Lung (tissue), 12 donors: ENCODE results near the gene RASD1. TPM values are rescaled to one million over a fixed set of nuclear protein-coding genes. Genes with fewer than 3 reads are reported as not detected.

Experiments used
- ATAC-seq: fragments of 200-7000 bp; cut with Tn5 transposase; one replicate; pipeline ENCODE4 v1.9.1; 2020; ENCODE audit warnings: moderate number of reproducible peaks; ENCODE audit not compliant: insufficient read depth, low FRiP score
- DNase-seq, 3 donors: peaks; one replicate each; pipeline ENCODE4 v3.0.0-alpha.2; 2013 to 2017
- H3K27ac ChIP-seq, 2 donors: one replicate each; pipeline ENCODE4 v1.5.1; 2013; ENCODE audit warnings: mild to moderate bottlenecking in 2 of 2, moderate library complexity in 2 of 2, control low read depth in 1 of 2, inconsistent platforms in 1 of 2, low read depth in 1 of 2, low read length in 1 of 2
- H3K27me3 ChIP-seq, 3 donors: one replicate each; pipeline ENCODE4 v1.5.1; 2013; ENCODE audit warnings: low read length in 2 of 3; ENCODE audit not compliant: control insufficient read depth in 3 of 3, insufficient read depth in 3 of 3
- H3K36me3 ChIP-seq, 4 donors: one replicate each; pipeline ENCODE4 v1.5.1; 2013; ENCODE audit warnings: low read length in 4 of 4, mild to moderate bottlenecking in 1 of 4, moderate library complexity in 1 of 4; ENCODE audit not compliant: control insufficient read depth in 4 of 4, insufficient read depth in 4 of 4
- H3K4me1 ChIP-seq, 5 donors: one replicate each; pipeline ENCODE4 v1.5.1; 2013; ENCODE audit warnings: low read length in 5 of 5, mild to moderate bottlenecking in 2 of 5, moderate library complexity in 1 of 5; ENCODE audit not compliant: control insufficient read depth in 5 of 5, insufficient read depth in 5 of 5
- H3K4me3 ChIP-seq: one replicate; pipeline ENCODE4 v1.5.1; 2013; ENCODE audit warnings: mild to moderate bottlenecking, control low read depth, moderate library complexity
- H3K9ac ChIP-seq, 2 donors: one replicate each; pipeline ENCODE4 v1.5.1; 2013; ENCODE audit warnings: low read length in 2 of 2, control low read depth in 1 of 2; ENCODE audit not compliant: insufficient read depth in 1 of 2
- H3K9me3 ChIP-seq, 4 donors: one replicate each; pipeline ENCODE4 v1.5.1; 2013; ENCODE audit warnings: low read length in 3 of 4, mild to moderate bottlenecking in 1 of 4, moderate library complexity in 1 of 4; ENCODE audit not compliant: control insufficient read depth in 4 of 4, insufficient read depth in 3 of 4
- WGBS, 2 donors: extraction: QIAGEN DNeasy Blood & Tissue Kit; methylation state at CpG; one replicate each; pipeline ENCODE4 v1.1.7; 2013; 5-methylcytosine and 5-hydroxymethylcytosine counted together
- polyA plus RNA-seq, 2 donors: library from polyadenylated mRNA; stranded (reverse); fragments of 200-250 nt; gene quantifications; one replicate each; pipeline ENCODE4 v1.2.1, GENCODE V29; 2013
- total RNA-seq, 2 donors: library from RNA; depleted of rRNA in 1 of 2; stranded (reverse); fragments of >200 nt in 1 of 2; gene quantifications; one replicate each; pipeline ENCODE4 v1.2.1, GENCODE V29; 2014 to 2021
- TF ChIP-seq, protein P1 (sequence below): IDR thresholded peaks from 2 replicates; pipeline ENCODE4 v1.5.1; 2012; ENCODE audit warnings: mild to moderate bottlenecking; ENCODE audit errors: control extremely low read depth, extremely low read depth
- donor health status: control.
- donor health status: control.
- donor health status: Bipolar disorder and iron deficiency.
- donor health status: healthy.
- donor health status: DM: yes; HTN: yes; CAD: no.

RASD1 gene
- total and polyA plus RNA-seq, 4 donors: 3.8 to 53.8 (median 12.4) TPM

DNA sequence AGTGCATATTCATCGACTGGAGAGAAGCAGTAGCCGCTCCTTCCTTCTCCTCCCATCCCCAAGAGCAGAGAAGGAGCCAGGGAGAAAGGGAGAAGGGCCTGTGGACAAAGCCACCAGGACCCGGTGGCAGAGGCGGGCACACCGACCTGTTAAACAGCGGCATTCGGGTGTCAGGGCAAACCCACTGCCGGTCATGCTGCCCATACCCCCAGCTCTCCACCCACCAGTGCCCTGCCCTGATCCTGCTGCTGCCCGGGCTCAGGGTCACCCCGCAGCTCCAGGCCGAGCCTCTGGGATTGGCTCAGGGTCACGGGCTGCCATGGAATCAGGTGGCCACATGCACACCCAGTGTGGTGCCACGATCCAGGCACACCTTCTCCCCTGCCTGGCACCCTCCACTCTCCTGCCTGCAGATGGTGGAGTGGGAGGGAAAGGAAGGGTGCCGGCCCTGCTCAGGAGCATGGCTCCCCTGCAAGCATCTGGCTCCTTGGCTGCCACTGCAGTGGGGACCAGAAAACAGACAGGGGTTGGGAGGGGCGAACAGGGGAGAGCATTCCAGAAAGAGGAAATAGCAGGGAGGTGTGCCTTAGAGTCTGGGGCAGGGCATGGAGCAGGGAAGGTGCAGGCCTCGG lies 18.3 kb upstream of the RASD1 start:
- H3K27ac ChIP-seq: no peak overlapping the region
- no peaks in the 10 kb centered on the region for H3K9me3 ChIP-seq
- H3K4me1 ChIP-seq: no peaks in the 10 kb centered on the region
- H3K9ac ChIP-seq: no peak overlapping the region
- no peak overlapping the region for H3K4me3 ChIP-seq
- TF ChIP-seq, protein P1, sequence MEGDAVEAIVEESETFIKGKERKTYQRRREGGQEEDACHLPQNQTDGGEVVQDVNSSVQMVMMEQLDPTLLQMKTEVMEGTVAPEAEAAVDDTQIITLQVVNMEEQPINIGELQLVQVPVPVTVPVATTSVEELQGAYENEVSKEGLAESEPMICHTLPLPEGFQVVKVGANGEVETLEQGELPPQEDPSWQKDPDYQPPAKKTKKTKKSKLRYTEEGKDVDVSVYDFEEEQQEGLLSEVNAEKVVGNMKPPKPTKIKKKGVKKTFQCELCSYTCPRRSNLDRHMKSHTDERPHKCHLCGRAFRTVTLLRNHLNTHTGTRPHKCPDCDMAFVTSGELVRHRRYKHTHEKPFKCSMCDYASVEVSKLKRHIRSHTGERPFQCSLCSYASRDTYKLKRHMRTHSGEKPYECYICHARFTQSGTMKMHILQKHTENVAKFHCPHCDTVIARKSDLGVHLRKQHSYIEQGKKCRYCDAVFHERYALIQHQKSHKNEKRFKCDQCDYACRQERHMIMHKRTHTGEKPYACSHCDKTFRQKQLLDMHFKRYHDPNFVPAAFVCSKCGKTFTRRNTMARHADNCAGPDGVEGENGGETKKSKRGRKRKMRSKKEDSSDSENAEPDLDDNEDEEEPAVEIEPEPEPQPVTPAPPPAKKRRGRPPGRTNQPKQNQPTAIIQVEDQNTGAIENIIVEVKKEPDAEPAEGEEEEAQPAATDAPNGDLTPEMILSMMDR: no peak
- no peaks in the 10 kb centered on the region for H3K27me3 ChIP-seq
- ATAC-seq (no peak), DNase-seq (no peak)
- WGBS, 2 donors: 91 to 94% methylated on average over 16 of the region's 16 CpGs
- H3K36me3 ChIP-seq: no peaks in the 10 kb centered on the region

DNA sequence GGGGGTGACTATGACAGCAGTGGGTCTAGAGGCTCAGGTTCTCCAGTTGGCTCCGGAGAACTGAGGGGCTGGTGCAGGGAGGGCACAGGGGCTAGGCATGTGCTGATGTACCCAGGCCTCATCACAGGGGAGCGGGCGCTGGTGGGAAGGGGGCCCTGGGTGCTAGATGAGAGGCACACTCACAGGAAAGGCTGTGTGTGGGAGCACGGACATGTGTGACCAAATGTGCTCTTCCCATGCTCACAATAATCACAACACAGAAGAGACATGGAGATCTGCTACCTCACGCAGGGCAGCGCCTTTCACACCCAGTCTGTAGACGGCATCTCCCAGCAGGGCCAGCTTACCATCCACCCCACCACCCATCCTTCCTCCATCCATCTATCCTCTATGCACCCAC lies 17.4 kb upstream of the RASD1 start:
- Histone ChIP-seq H3K27ac (no peak overlapping the region), H3K9me3 (no peaks in the 10 kb centered on the region), H3K27me3 (no peaks in the 10 kb centered on the region), H3K9ac (no peak overlapping the region), H3K36me3 (no peaks in the 10 kb centered on the region), H3K4me1 (no peaks in the 10 kb centered on the region), H3K4me3 (no peak overlapping the region)
- 97 to 99% methylated on average over 7 of the region's 7 CpGs for WGBS, 2 donors
- DNase-seq (no peak), ATAC-seq (no peak)
- TF ChIP-seq, protein P1: no peak

GRCh38 chr17:17512866-17513265 lies 16.7 kb upstream of the RASD1 start:
- TF ChIP-seq, protein P1: no peak
- Histone ChIP-seq H3K9ac (no peak overlapping the region), H3K4me1 (no peaks in the 10 kb centered on the region), H3K27ac (no peak overlapping the region), H3K4me3 (no peak overlapping the region), H3K36me3 (no peaks in the 10 kb centered on the region), H3K27me3 (no peaks in the 10 kb centered on the region), H3K9me3 (no peaks in the 10 kb centered on the region)
- WGBS, 2 donors: 95 to 96% methylated on average over 5 of the region's 5 CpGs
- ATAC-seq (no peak), DNase-seq (no peak)
